Measurements from ENCODE around the gene CLEC16A.

The CLEC16A gene

DNA sequence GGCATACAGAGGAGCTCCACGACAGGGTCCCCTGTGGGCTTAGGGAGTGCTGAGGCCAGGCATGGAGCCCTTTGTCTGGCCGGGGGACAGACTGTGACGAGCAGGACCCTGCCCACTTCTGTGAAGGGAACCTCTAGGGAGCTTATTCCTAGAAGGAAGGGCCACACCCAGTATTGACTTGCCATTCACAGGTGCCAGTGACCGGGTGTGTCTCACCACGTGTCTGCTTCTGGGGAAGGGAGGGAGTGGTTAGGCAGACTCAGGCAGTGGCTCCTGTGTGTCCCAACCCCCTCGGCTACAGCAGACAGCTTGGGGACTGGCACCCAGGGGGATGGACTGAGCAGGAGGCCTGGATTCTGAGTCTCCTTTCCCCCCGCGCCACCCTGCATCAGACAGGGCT, 254.5 kb downstream of the CLEC16A start:
- DNase-seq (ENCODE audit: low read depth in 2 of 2): no peak

DNA sequence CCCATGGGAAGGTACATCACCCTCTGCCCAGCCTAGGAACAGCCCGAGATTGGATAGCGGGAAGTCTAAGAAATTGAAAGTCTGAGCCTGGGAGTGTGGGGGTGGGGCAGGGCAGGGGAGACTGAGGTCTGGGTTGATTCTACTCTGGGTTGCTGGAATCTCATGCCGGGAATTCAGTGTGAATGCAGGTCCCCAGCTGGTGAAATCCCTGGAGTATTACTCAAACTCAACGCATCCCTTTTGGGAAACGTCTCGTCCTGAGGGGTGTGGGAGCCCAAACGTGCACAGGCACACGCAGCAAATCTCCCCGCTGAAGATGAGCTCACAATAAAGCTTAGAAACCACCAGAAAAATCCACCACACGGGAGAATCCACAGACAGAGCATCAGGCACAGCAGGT, 256.2 kb downstream of the CLEC16A start:
- DNase-seq (ENCODE audit: low read depth in 2 of 2): no peak

DNA sequence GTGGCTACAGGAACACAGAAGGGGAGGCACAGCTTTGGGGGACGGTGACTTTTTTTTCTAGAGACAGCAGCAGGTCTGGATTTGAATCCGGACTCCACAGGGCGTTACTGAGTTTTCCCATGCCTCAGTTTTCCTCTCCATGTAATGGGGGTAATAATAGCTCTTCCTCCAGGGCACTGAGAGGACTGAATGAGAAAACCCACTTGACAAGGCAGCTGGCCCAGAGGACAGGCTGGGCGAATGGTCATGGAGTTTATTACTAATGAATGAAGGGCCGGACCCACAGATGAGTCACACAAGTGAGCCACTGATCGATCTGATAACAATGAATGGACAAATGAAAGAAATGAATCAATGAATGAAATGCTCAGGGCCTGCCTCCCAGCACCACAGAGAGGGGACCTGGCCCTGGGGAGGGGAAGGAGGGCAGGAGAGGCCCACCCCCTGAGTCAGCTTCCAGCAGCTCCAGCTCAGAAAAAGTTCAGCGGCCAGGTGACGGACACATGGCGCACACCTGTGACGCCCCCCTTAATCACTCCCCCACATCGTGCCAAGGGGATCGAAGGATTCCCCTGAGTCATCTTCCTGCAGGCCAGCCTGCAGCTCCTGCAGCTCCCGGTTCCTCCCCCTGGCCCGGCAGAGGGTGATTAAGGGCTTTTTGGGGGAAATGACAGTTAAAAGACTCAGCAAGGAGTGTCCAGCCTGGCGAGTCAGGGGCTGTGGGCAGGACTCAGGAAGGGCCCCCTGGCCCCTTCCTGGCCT, 257.3 kb downstream of the CLEC16A start:
- no peak for DNase-seq (ENCODE audit: low read depth in 2 of 2)

DNA sequence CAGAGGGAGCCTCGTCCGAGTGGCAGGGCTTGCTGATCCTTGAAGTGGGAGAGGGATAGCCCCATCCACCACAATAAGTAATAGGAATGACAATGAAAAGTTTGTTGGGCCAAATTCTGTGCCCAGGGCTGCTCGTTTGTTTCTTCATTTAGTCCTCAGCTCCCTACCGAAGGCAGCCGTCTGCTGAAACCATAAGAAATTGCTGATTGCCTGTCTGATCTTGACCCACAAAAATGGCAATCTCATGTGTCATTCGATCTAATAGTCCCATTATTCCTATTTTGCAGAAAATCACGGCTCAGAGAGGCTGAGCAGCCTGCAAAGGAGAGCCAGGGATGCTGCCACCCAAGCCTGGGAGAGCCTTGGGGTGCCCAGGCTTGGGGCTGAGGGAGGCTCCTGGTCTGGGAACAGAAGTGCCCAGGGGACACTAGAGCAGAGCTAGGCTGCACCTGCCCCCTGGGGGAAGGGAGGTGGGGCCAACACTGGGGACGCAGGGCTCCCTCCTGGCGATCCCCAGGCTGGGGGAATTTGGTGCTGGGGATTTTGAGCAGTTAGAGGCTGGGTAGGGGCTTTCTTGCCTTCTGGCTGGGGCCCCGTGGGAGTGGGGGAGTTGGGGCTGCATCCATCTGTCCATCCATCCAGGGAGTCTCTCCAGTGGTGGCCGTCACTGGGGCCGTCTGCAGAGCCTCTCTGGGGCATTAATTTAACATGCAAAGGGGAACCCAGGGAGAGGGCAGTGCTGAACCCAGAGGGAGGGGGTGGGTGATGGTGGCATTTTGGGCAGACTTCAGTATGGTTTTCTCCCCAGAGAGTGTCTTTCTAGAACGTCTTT, 258.1 kb downstream of the CLEC16A start:
- DNase-seq (ENCODE audit: low read depth in 2 of 2): no peak

DNA sequence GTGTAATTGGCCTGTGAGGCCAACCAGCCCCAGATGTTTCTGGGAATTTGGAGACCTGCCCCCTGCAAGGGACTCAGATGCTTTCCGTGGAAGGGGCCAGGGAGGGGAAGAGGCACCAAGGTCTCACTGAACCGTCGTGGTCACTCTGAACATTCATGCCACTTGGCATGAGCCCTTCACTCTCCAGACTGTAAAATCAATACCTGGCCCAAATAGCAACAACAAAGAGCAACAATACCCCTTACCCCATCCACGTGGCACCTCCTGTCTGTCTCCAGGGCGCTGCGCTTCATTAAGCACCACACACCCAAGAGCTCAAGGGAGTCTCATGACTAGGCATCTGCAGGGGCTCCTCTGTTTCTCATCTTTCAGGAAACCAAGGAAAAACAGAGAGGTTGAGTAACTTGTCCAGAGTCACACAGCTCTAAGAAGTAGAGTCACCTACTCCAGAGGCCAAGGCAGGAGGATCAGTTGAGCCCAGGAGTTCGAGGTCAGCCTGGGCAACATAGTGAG, 258.8 kb downstream of the CLEC16A start:
- no peak for DNase-seq (ENCODE audit: low read depth in 2 of 2)

DNA sequence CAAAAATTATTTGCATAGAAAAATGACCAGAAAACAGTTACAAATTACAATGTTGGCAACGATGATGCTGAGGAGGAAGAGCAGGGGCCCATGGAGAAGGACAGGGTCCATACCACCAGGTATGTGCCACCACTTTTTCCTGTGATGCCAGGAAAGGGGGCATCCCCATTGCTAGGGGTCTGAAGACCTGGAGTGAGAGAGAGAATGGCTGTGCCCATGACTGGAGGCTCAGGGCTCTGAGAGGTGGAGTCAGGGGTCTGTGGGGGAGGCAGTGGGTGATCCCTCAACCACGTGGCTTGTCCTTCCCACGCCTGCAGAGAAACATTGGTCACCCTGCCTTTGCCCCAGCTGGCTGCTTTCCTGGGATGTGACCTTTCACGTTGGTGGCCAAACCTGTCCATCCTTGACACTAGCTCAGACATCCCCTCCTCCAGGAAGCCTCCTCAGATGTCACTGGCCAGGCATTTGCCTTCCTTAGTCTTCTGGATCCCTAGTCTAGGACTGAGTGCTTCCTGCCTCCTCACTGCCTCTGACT, 260.2 kb downstream of the CLEC16A start:
- DNase-seq (ENCODE audit: low read depth in 2 of 2): no peak

DNA sequence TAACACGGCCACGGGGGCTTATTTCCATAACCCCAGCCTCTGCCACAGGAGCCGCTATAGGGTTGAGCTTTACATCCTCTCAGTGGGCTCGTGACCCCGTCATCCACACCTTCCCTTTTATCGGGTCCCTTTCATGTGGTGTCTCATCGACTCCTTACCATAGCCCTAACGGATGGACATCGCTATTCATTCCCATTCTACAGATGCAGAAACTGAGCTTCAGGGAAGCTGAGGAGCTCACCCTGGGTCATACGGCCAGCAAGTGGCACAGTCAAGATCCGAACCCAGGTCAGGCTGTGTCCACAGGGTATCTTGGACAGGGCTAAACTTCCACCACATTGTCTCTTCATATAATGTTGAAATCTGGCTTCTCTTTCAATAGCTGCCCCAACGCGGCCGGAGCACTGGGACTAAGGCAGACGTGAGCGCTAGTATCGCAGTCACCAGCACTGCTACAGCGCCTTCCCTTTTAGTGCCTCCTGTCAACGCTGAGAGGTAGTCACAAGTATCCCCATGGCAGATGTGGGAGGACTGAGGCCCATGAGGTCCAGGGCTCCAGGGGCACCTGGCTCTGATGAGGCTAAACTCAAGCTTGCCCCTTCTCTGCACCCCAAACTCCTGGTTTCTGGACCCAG, 260.8 kb downstream of the CLEC16A start:
- DNase-seq (ENCODE audit: low read depth in 2 of 2): no peak

DNA sequence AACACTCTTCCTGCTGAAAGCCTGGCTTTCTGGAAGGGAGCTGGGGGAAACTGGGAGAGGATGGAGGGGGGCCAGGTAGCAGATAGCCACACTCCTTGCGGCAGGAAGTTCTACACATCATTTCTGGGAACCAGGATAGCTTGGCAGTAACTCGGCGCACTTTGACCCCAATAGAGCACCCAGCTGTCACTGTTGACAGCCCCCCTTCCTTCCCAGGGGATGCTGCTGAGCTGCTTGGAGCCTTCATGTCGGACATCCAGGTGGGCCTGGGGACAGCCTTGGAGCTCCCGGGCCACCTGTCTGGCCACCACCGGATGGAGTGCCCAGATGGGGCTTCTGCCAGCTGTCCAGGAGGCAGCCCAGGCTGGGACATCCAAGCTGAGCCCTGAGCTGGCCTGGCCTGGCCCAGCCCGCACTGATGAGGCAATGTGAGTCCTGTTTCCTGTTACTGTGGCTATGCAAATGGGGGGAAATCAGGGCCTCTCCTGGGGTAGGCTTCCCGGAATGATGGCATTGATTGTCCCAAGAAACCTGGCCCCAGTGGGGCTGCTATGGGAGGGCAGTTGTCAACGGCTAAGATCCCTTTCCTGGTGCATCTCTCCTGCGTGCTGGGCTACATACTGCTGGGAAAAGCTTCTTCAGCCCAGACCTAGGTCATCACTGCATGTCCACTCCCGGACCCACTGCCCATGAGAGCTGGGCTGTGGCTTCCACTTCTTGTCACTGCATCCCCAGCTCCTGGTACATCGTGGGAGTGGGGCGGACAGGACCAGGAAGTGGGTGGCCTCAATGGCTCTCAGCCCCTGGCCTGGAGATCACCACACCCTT, 261.6 kb downstream of the CLEC16A start:
- DNase-seq (ENCODE audit: low read depth in 2 of 2): no peak

DNA sequence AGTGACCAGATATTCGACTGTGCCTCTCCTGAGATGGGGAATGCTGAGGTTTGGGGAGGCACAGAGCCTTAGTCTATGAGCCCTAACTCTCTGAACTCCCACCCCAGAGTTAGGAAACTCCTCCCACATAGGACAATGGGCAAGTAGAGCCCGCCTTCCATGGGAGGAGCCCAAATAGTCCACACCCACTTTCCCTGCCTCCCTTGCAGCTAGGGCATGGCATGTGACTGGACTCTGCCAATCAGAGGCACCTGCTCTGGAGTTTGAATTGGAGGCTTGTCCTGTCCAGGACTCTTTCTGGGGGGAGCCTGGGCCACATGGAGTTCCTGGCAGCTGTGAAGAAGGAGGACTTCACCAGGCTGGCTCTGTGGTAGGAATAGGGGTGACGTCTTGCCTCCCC, 263.3 kb downstream of the CLEC16A start:
- DNase-seq (ENCODE audit: low read depth in 2 of 2): no peak

DNA sequence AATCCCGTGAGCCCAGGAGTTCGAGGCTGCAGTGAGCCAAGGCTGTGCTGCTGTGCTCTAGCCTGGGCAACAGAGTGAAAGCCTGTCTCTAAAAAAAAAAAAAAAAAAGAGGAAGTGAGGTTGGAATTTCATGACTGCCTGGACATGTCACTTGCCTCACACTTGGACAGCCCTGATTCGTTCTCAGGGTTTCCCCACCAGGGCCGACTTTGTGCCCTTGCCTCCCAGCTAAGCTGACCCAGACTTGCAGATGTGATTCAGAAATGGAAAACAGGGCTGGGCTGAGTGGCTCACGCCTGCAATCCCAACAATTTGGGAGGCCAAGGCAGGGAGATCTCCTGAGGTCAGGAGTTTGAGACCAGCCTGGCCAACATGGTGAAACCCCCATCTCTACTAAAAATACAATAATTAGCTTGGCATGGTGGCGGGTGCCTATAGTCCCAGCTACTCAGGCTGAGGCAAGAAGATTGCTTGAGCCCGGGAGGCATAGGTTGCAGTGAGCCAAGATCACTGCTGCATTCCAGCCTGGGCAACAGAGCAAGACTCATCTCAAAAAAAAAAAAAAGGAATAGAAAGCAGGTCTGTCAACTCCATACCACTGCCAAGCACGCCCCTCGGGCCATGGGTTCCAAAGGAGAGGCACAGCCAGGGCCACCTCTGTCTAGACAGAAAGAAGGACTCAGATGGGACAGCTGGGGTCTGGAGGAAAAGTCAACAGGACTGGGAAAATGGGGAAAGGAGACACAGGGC, 264.7 kb downstream of the CLEC16A start:
- DNase-seq (ENCODE audit: low read depth in 2 of 2): no peak

DNA sequence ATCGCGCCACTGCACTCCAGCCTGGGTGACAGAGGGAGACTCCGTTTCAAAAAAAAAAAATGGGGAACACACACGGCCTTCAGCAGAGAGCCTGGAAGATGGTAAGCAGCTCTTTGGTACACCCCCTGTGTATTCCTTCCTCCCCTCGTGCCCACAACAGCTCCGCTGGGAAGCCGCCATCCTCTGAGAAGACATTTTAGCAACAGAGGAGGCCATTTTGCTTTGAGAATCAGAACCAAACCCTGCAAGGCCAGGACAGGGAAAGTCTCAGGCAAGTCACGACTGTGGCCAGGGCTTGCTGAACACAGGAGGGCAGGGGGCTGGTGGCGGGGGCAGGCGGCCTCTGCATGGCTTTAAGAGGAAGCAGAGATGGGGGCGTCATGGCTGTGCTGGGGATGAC, 265.9 kb downstream of the CLEC16A start:
- no peak for DNase-seq (ENCODE audit: low read depth in 2 of 2)

DNA sequence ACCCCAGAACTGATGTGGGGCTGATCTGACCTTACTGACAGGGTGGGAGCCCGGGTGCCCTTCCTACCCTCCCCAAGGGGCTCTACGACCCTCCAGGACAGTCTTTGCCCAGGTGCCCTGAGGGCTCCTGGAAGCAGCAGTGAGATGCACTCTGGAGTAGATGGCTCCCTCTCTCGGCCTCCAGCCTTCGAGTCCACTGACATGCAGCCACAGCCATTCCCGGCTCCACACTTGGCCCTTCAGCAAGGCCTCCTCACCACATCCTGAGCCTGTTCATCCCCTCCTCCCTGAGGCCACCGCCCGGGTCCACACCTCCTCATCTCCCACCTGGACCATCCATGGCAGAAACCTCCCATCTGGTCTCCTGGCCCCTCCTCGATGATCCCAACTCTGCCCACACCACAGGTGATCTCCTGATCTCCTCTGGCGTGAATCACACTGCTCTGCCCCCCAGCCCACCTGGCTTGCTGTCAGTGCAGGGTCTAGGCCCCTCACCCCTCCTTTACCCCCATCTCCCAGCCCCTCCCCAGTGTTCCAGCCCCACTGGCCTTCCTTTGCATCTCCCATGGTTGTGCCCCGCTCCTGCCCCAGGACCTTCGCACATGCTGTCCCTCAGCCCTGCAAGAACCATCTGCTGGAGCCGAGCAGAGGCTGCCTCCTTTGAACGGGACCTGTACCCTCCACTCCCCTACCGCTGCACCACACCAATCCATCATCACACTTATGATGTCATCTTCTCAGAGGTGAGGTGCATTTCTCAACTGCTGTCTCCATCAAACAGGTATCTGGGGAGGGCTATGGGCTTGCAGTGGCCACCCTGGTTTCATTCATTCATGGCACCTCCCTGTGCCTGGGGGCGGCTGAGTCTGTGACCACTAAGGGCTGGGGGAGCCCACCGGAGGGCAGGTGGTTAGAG, 267.0 kb downstream of the CLEC16A start:
- DNase-seq (ENCODE audit: low read depth in 2 of 2): no peak

DNA sequence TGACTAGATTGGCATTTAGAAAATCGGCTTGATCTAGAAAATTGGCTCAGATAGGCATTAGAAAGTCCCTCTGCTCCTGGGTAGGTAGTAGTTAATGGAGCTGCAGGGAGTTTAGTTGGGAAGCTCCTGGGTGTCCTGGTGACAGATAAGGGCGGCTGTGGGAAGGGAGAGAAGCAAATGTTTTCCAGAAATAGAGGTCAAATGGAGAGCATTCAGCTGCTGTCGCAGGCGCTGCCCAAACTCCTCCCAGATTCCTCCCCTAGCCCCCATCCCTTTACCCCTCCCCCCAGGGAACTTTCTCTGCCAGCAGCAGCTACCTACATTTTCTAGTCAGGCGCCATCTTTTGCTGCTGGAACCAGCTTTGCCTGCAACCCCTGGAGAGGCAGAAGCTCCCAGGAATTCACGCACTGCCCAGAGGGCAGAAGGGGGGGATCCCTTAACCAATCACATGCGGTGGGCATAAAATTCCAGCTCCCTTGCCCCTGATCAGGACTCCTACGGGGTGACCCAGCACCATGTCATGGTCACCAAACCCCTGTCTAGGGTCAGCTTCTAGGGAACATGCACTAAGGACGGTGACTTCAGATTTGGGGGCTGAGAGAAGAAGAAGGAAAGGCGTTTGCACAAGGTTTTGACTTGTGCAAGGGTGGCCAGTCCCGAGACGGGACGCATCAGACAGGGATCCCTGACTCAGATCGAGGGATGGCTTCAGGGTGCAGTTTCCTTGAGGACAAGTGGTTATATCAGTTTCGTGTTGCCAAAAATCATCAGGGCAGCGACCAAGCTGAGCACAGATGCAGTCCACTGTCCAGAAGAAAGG, 267.8 kb downstream of the CLEC16A start:
- no peak for DNase-seq (ENCODE audit: low read depth in 2 of 2)

DNA sequence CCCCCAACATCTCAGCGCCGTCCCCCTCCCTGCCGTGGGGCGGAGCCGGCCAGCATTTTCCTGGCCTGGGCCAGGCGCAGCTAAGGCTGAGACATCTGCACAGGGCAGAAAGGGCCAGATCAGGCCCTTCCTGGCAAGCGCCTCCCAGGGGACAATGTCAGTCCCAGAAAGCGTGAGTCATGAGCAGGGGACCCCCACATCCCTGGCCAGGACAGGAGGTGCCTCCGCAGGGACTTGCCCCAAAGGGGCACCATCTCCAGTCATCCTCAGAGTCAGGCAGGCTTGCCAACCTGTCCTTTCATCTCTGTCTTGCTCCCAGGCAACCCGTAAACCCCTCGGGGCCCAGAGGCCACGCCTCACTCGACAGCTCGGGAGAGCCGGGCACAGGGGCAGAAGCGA, 268.4 kb downstream of the CLEC16A start:
- no peak for DNase-seq (ENCODE audit: low read depth in 2 of 2)

DNA sequence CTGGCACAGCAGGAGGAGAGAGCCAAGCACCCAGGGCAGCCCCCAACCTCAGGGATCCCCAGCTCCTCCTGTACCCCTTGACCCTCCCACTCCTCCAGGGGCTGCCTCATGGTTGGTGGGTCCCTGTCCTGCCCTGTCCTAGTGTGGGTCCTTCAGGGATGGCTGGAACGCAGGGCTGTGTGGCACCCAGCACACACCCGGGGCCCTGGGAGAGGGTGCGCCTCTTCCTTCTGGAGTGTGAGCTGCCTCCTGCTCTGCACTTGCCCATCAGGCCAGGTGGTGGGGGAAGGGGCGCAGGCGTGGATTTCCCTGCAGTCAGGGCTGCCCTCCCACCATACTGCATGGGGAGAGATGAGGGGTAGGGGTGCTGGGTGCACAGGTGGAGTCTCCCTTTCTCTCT, 269.0 kb downstream of the CLEC16A start:
- no peak for DNase-seq (ENCODE audit: low read depth in 2 of 2)

DNA sequence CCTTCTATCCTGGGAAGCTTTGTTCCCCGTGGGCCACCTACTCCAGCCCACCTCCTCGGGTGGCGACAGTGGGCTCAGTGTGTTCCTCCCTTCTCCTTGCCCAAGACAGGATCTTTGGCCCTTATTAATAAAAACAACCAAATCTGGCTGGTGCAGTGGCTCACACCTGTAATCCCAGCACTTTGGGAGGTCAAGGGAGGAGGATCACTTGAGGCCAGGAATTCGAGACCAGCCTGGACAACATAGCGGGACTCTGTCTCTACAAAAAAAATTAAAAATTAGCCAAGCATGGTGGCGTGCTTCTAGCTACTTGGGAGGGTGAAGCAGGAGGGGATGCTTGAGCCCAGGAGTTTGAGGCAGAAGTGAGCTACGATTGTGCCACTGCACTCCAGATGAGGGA, 269.4 kb downstream of the CLEC16A start:
- no peak for DNase-seq (ENCODE audit: low read depth in 2 of 2)

DNA sequence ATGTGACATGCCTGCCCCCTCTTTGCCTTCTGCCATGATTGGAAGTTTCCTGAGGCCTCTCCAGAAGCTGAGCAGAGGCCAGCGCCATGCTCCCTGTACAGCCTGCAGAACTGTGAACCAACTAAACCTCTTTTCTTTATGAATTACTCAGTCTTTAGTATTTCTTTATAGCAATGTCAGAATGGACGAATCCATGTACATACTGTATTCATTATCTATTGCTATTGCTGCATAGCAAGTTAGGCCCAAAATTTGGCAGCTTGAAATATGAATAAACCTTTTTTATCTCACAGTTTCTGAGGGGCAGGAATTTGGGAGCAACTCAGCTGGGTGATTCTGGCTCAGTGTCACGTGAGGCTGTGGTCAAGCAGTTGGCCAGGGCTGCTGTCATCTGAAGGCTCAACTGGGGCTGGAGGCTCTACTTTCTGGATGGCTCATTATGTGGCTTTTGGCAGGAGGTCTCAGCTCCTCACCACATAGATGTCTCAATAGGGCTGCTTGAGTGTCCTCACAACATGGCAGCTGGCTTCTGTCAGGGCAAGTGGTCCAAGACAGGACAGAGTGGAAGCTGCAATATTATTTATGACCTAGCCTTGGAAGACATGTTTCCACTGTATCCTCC, 271.7 kb downstream of the CLEC16A start:
- no peak for DNase-seq (ENCODE audit: low read depth in 2 of 2)

Data from stimulated activated CD4-positive, alpha-beta T cell treated with anti-CD3 and anti-CD28 coated beads, Interleukin-12 subunit alpha, Interleukin-12 subunit beta, amount 100 ng/mL, for 24 hours (primary cell).